ENCODE results near the gene PRKCA. TPM values are rescaled to one million over a fixed set of nuclear protein-coding genes. Genes with fewer than 3 reads are reported as not detected.

Gene PRKCA
- total and polyA plus RNA-seq, 2 of the 13 experiments (the other 11 are each of a cell fraction or from before 2014, with no cell fraction given), result 18.5 to 21.5 TPM

GRCh38 chr17:66737524-66737923 lies 435.1 kb downstream of the PRKCA start:
- Histone ChIP-seq H3K4me2 (ENCODE audit: low read depth, low read length) (no peak overlapping the region), H3K36me3 (replicated peaks in 1 of 2; ENCODE audit: control insufficient read depth in 1 of 2, insufficient read depth in 2 of 2, low read length in 2 of 2) (peaks cover 17 to 56% of the 10 kb centered on the region in 2 experiments), H3K4me3 (replicated peaks in 1 of 3; ENCODE audit: insufficient read depth in 1 of 3, low read depth in 2 of 3, low read length in 3 of 3) (no peak overlapping the region), H2AFZ (ENCODE audit: low read length) (no peak overlapping the region), H3K4me1 (ENCODE audit: insufficient read depth, low read length) (no peaks in the 10 kb centered on the region), H3K27ac (ENCODE audit: extremely low read length, insufficient read depth, low read length) (no peak overlapping the region), H4K20me1 (ENCODE audit: insufficient read depth, low read length) (no peaks in the 10 kb centered on the region), H3K9me3 (ENCODE audit: low read length) (no peaks in the 10 kb centered on the region), H3K79me2 (ENCODE audit: insufficient read depth, low read length) (no peaks in the 10 kb centered on the region), H3K9ac (ENCODE audit: insufficient read depth, low read depth, low read length) (no peak overlapping the region), H3K27me3 (ENCODE audit: control insufficient read depth in 1 of 2, insufficient read depth in 2 of 2, low read length in 2 of 2) (no peaks in the 10 kb centered on the region)
- in situ Hi-C loops (cut with HindIII; ENCODE audit: extremely low pct_ligation_motif_present, low pct_unique_long_range_greater_than_20kb), result no loop called here
- TF ChIP-seq ZBTB33 (CRISPR knock-in tag; IDR thresholded peaks at IDR 0.05), result 0 out of 2 replicates have a peak, but pooled peaks have one; percentile 9
- TF ChIP-seq ZNF605 (CRISPR knock-in tag; IDR thresholded peaks at IDR 0.05), result no peak
- no peak for TF ChIP-seq ZNF281 (CRISPR knock-in tag; IDR thresholded peaks at IDR 0.05; ENCODE audit: borderline replicate concordance)
- TF ChIP-seq ZNF446 (CRISPR knock-in tag; IDR thresholded peaks at IDR 0.05), result no peak
- TF ChIP-seq ZEB1 (IDR thresholded peaks at IDR 0.05; ENCODE audit: insufficient replicate concordance, low read depth), result no peak
- no peak for TF ChIP-seq KLF16 (CRISPR knock-in tag; IDR thresholded peaks at IDR 0.05)
- ATAC-seq, result no peak
- no peak for FAIRE-seq
- ChIA-PET CTCF (ENCODE audit: low intra/inter-chr PET ratio, low total read pairs) (no interaction called here), POLR2A (no interaction called here)
- intact Hi-C loops (cut with micrococcal nuclease; ENCODE audit: unreplicated experiment), result no loop called here
- WGBS (ENCODE audit: low lambda C conversion rate), result 95% methylated on average over 12 of the region's 12 CpGs
- no TSS peak for BruUV-seq (replicated peaks)
- no peak for DNase-seq (ENCODE audit: low spot score)

Data from HepG2 (cell line).